SK-N-SH (cell line): ENCODE results near the gene FNTB. TPM values are rescaled to one million over a fixed set of nuclear protein-coding genes. Genes with fewer than 3 reads are reported as not detected.

Experiments used
- CTCF ChIA-PET: fragments of 300-600, 350-600 bp; formaldehyde crosslinking; extraction: SDS; loops from one replicate; lab custom pipeline; 2021; lab: Yijun Ruan, JAX
- POLR2A ChIA-PET: fragments of 350-600 bp; sonication (Branson Sonifier 250); formaldehyde crosslinking; extraction: SDS; loops from one replicate; lab custom pipeline; 2020; ENCODE audit warnings: antibody characterized with exemption, inconsistent platforms; lab: Yijun Ruan, JAX
- DNase-seq: peaks from one replicate; pipeline ENCODE4 v3.0.0; 2012
- H2AFZ ChIP-seq: fragments of 200-600 bp; sonication (generic); 2 replicates; pipeline ENCODE4 v1.8.1; 2016; ENCODE audit warnings: antibody characterized with exemption, mild to moderate bottlenecking, low read depth
- H3F3A ChIP-seq: fragments of 200-600 bp; sonication (generic); replicated peaks from 2 replicates; pipeline ENCODE3; 2016; ENCODE audit warnings: antibody characterized with exemption, mild to moderate bottlenecking; ENCODE audit not compliant: insufficient read depth
- H3K27ac ChIP-seq, 2 experiments: fragments of 200-500 bp in 1 of 2; fragments of 200-600 bp in 1 of 2; sonication (Bioruptor generic) in 1 of 2; sonication (generic), shearing (Covaris generic) in 1 of 2; 2 replicates each; pipeline versions ENCODE4 v1.5.1 to v1.6.1; 2014 to 2016; ENCODE audit warnings: low read depth in 2 of 2, inconsistent platforms in 1 of 2, low read length in 1 of 2, mild to moderate bottlenecking in 1 of 2, mixed read lengths in 1 of 2
- H3K27me3 ChIP-seq: fragments of 200-600 bp; sonication (generic), shearing (Covaris generic); 2 replicates; pipeline ENCODE4 v1.6.1; 2016; ENCODE audit warnings: mixed run types; ENCODE audit not compliant: insufficient read depth
- H3K36me3 ChIP-seq, 2 experiments: fragments of 200-500 bp in 1 of 2; fragments of 200-600 bp in 1 of 2; sonication (Bioruptor generic) in 1 of 2; sonication (generic) in 1 of 2; replicated peaks in 1 of 2; 2 replicates each; pipeline versions ENCODE3 to v1.5.1; 2014 to 2016; ENCODE audit warnings: low read length in 1 of 2, mild to moderate bottlenecking in 1 of 2; ENCODE audit not compliant: insufficient read depth in 2 of 2, control insufficient read depth in 1 of 2
- H3K4me1 ChIP-seq, 2 experiments: fragments of 200-500 bp in 1 of 2; fragments of 200-600 bp in 1 of 2; sonication (Bioruptor generic) in 1 of 2; sonication (generic), shearing (Covaris generic) in 1 of 2; 2 replicates each; pipeline versions ENCODE4 v1.5.1 to v1.6.1; 2014 to 2016; ENCODE audit warnings: low read depth in 1 of 2, low read length in 1 of 2, mixed run types in 1 of 2; ENCODE audit not compliant: insufficient read depth in 2 of 2, control insufficient read depth in 1 of 2
- H3K4me2 ChIP-seq: fragments of 200-600 bp; sonication (generic), shearing (Covaris generic); 2 replicates; pipeline ENCODE4 v1.6.1; 2017; ENCODE audit warnings: mixed run types
- H3K4me3 ChIP-seq, 2 experiments: fragments of 200-500 bp in 1 of 2; fragments of 200-600 bp in 1 of 2; sonication (Bioruptor generic) in 1 of 2; sonication (generic), shearing (Covaris generic) in 1 of 2; 2 replicates each; pipeline versions ENCODE4 v1.5.1 to v1.8.1; 2014 to 2016; ENCODE audit warnings: low read depth in 2 of 2, inconsistent platforms in 1 of 2, low read length in 1 of 2, mild to moderate bottlenecking in 1 of 2, mixed read lengths in 1 of 2, moderate library complexity in 1 of 2
- H3K79me2 ChIP-seq: fragments of 200-600 bp; sonication (generic); 2 replicates; pipeline ENCODE4 v1.8.1; 2017; ENCODE audit warnings: mild to moderate bottlenecking; ENCODE audit not compliant: insufficient read depth
- H3K9ac ChIP-seq: fragments of 200-600 bp; sonication (generic); 2 replicates; pipeline ENCODE4 v1.6.1; 2017; ENCODE audit warnings: mixed run types
- H3K9me2 ChIP-seq: fragments of 200-600 bp; sonication (generic); 2 replicates; pipeline ENCODE4 v1.6.1; 2017; ENCODE audit warnings: mixed run types
- H3K9me3 ChIP-seq: fragments of 200-600 bp; sonication (generic); 2 replicates; pipeline ENCODE4 v1.6.1; 2017; ENCODE audit warnings: mixed run types, mild to moderate bottlenecking, moderate library complexity
- H4K20me1 ChIP-seq: fragments of 200-600 bp; sonication (generic); 2 replicates; pipeline ENCODE4 v1.6.1; 2017; ENCODE audit warnings: mild to moderate bottlenecking, mixed run types; ENCODE audit not compliant: insufficient read depth
- CHD2 ChIP-seq: fragments of 150-350 bp; IDR thresholded peaks from 2 replicates; pipeline ENCODE4 v1.6.1; 2018; ENCODE audit warnings: low read length; ENCODE audit not compliant: partially characterized antibody
- EP300 ChIP-seq, 2 experiments: IDR thresholded peaks; 2 replicates each; pipeline versions ENCODE4 v1.4.0 to v1.6.1; 2012; ENCODE audit warnings: borderline replicate concordance in 1 of 2, low read depth in 1 of 2, low read length in 1 of 2
- EZH2phosphoT487 ChIP-seq: fragments of 200-600 bp; sonication (generic); IDR thresholded peaks from 2 replicates; pipeline ENCODE4 v1.6.1; 2017; ENCODE audit warnings: low read depth, mixed run types, mild to moderate bottlenecking, antibody characterized with exemption, moderate library complexity, borderline replicate concordance
- FOXJ3 ChIP-seq: sonication (generic); formaldehyde crosslinking; IDR thresholded peaks from 2 replicates; pipeline ENCODE4 v1.5.1; 2020; ENCODE audit warnings: mild to moderate bottlenecking, missing genetic modification reagents
- FOXM1 ChIP-seq: IDR thresholded peaks from 2 replicates; pipeline ENCODE4 v1.4.0; 2012; ENCODE audit warnings: low read depth, mild to moderate bottlenecking
- GATA2 ChIP-seq: sonication (generic); formaldehyde crosslinking; IDR thresholded peaks from 2 replicates; pipeline ENCODE4 v1.5.0; 2020; ENCODE audit warnings: mild to moderate bottlenecking, missing genetic modification reagents
- NFIC ChIP-seq: IDR thresholded peaks from 2 replicates; pipeline ENCODE4 v1.4.0; 2012; ENCODE audit warnings: borderline replicate concordance
- NRF1 ChIP-seq: IDR thresholded peaks from 2 replicates; pipeline ENCODE4 v1.6.1; 2012; ENCODE audit warnings: low read depth, mild to moderate bottlenecking, low read length
- RFX5 ChIP-seq: IDR thresholded peaks from 2 replicates; pipeline ENCODE4 v1.6.1; 2012; ENCODE audit warnings: mild to moderate bottlenecking, improper control_type of control experiment, low read length
- RXRA ChIP-seq: IDR thresholded peaks from 2 replicates; pipeline ENCODE4 v1.4.0; 2012; ENCODE audit warnings: low read depth, mild to moderate bottlenecking, borderline replicate concordance
- SIN3A ChIP-seq: IDR thresholded peaks from 2 replicates; pipeline ENCODE4 v1.6.1; 2012; ENCODE audit warnings: low read depth, mild to moderate bottlenecking, low read length, moderate library complexity, borderline replicate concordance
- SMC3 ChIP-seq: IDR thresholded peaks from 2 replicates; pipeline ENCODE4 v1.6.1; 2012; ENCODE audit warnings: low read depth, low read length, improper control_type of control experiment
- TAF1 ChIP-seq: IDR thresholded peaks from 2 replicates; pipeline ENCODE4 v1.6.1; 2012; ENCODE audit warnings: low read depth, mild to moderate bottlenecking, low read length, moderate library complexity, borderline replicate concordance
- TCF12 ChIP-seq: IDR thresholded peaks from 2 replicates; pipeline ENCODE4 v1.4.0; 2012
- TEAD4 ChIP-seq: IDR thresholded peaks from 2 replicates; pipeline ENCODE4 v1.4.0; 2012; ENCODE audit warnings: mild to moderate bottlenecking, borderline replicate concordance; ENCODE audit not compliant: insufficient read depth
- YY1 ChIP-seq: IDR thresholded peaks from 2 replicates; pipeline ENCODE4 v1.4.0; 2012; ENCODE audit warnings: low read depth, mild to moderate bottlenecking
- WGBS: methylation state at CpG from one replicate; pipeline ENCODE4 v1.1.6; 2017; ENCODE audit warnings: low lambda C conversion rate; 5-methylcytosine and 5-hydroxymethylcytosine counted together
- polyA plus RNA-seq, 3 experiments: library from polyadenylated mRNA; depleted of rRNA; stranded (reverse); fragments of >200 nt; gene quantifications; 2 replicates each; pipeline ENCODE4 v1.2.3, GENCODE V29; 2012
- TF ChIP-seq, protein P1 (sequence below): fragments of 150-350 bp; IDR thresholded peaks from 2 replicates; pipeline ENCODE4 v1.6.1; 2016; ENCODE audit warnings: mild to moderate bottlenecking, low read depth, low read length
- TF ChIP-seq, protein P2 (sequence below): IDR thresholded peaks from 2 replicates; pipeline ENCODE4; 2012

Gene FNTB
- polyA plus RNA-seq, 1 of the 3 experiments (the other 2 are of a cell fraction) = 18.4 TPM

DNA sequence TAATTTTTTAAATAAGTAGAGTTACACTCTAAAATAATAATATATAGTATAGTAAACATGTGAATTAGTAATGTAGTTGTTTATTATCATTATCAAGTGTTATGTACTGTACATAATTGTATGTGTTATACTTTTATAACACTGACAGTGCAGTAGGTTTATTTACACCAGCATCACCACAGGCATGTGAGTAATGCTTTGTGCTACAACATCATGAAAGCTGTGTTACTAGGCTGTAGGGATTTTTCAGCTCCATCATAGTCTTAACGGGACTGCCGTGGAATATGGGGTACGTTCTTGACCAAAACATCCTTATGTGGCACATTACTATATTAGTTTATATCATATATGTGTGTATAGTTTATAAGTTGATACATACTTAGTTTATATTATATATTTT is 8.6 kb downstream of the FNTB start:
- H2AFZ ChIP-seq = no peak overlapping the region
- no peaks in the 10 kb centered on the region; a peak in 1 of 4 replicates for H3K4me1 ChIP-seq
- H4K20me1 ChIP-seq = no peaks in the 10 kb centered on the region
- peaks cover 5% of the 10 kb centered on the region for H3F3A ChIP-seq
- H3K4me2 ChIP-seq = no peak overlapping the region
- H3K4me3 ChIP-seq = no peak overlapping the region
- CTCF ChIA-PET = interaction anchor here (1.3 to 3.4 kb wide), 5 partner anchors 9 to 40 kb away, joined by 4 to 19 read pairs (median 5); partner anchors contain the start of gene FNTB
- no peak for TF ChIP-seq YY1
- no peak for TF ChIP-seq NRF1
- no peak for TF ChIP-seq TEAD4
- TF ChIP-seq, protein P1, sequence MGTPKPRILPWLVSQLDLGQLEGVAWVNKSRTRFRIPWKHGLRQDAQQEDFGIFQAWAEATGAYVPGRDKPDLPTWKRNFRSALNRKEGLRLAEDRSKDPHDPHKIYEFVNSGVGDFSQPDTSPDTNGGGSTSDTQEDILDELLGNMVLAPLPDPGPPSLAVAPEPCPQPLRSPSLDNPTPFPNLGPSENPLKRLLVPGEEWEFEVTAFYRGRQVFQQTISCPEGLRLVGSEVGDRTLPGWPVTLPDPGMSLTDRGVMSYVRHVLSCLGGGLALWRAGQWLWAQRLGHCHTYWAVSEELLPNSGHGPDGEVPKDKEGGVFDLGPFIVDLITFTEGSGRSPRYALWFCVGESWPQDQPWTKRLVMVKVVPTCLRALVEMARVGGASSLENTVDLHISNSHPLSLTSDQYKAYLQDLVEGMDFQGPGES = no peak
- no peak for TF ChIP-seq GATA2 (CRISPR knock-in tag)
- TF ChIP-seq CHD2 = no peak
- no peak for TF ChIP-seq SIN3A
- no peak for TF ChIP-seq TAF1
- no peak for TF ChIP-seq EZH2phosphoT487
- no peak for TF ChIP-seq TCF12
- TF ChIP-seq FOXJ3 (CRISPR knock-in tag) = no peak
- no peak for TF ChIP-seq RFX5
- TF ChIP-seq, protein P2, sequence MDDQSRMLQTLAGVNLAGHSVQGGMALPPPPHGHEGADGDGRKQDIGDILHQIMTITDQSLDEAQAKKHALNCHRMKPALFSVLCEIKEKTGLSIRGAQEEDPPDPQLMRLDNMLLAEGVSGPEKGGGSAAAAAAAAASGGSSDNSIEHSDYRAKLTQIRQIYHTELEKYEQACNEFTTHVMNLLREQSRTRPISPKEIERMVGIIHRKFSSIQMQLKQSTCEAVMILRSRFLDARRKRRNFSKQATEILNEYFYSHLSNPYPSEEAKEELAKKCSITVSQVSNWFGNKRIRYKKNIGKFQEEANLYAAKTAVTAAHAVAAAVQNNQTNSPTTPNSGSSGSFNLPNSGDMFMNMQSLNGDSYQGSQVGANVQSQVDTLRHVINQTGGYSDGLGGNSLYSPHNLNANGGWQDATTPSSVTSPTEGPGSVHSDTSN = no peak
- TF ChIP-seq RXRA = no peak
- TF ChIP-seq FOXM1 = no peak
- TF ChIP-seq NFIC = no peak
- TF ChIP-seq SMC3 = no peak
- no peak for TF ChIP-seq EP300 (IDR thresholded peaks at IDR 0.05; ENCODE audit: borderline replicate concordance in 1 of 2, low read depth in 1 of 2, low read length in 1 of 2)
- TF ChIP-seq, all 33 proteins: peak for 0
- Histone ChIP-seq H3K9me2 (no peaks in the 10 kb centered on the region), H3K27me3 (no peaks in the 10 kb centered on the region), H3K9ac (no peak overlapping the region), H3K79me2 (peaks cover 32% of the 10 kb centered on the region), H3K27ac (no peak overlapping the region), H3K36me3 (peaks cover 0 to 3% of the 10 kb centered on the region in 2 experiments), H3K9me3 (no peaks in the 10 kb centered on the region)
- POLR2A ChIA-PET = no interaction called here
- 96% methylated on average over 3 of the region's 3 CpGs for WGBS
- DNase-seq = no peak
